HepG2 (cell line): ENCODE data around the gene CLDN3. TPM values are rescaled to one million over a fixed set of nuclear protein-coding genes. Genes with fewer than 3 reads are reported as not detected.

Experiments
- GATAD2A ChIP-seq: IDR thresholded peaks from 2 replicates; pipeline ENCODE4 v1.6.1; 2016
- HDAC1 ChIP-seq: sonication (generic); formaldehyde crosslinking; IDR thresholded peaks from 2 replicates; pipeline ENCODE4 v1.5.1; 2020; ENCODE audit warnings: mild to moderate bottlenecking, missing genetic modification reagents
- HNRNPK ChIP-seq: fragments of 200-400 bp; formaldehyde crosslinking; IDR thresholded peaks from 2 replicates; pipeline ENCODE4 v1.6.1; 2018; ENCODE audit warnings: low read length, low read depth, moderate library complexity, mild to moderate bottlenecking; ENCODE audit not compliant: poor library complexity, severe bottlenecking
- HNRNPL ChIP-seq: fragments of 200-400 bp; formaldehyde crosslinking; IDR thresholded peaks from 2 replicates; pipeline ENCODE4 v1.6.1; 2017; ENCODE audit warnings: mild to moderate bottlenecking, low read depth, low read length
- KDM4B ChIP-seq: sonication (generic); formaldehyde crosslinking; IDR thresholded peaks from 2 replicates; pipeline ENCODE4 v1.4.0; 2020; ENCODE audit warnings: missing genetic modification reagents
- KLF9 ChIP-seq: IDR thresholded peaks from 2 replicates; pipeline ENCODE4 v1.6.1; 2016; ENCODE audit warnings: low read depth
- MATR3 ChIP-seq: sonication (generic); formaldehyde crosslinking; IDR thresholded peaks from 2 replicates; pipeline ENCODE4 v1.4.0; 2020; ENCODE audit warnings: missing genetic modification reagents
- NFE2L1 ChIP-seq: sonication (generic); formaldehyde crosslinking; IDR thresholded peaks from 2 replicates; pipeline ENCODE4 v1.4.0; 2020; ENCODE audit warnings: missing genetic modification reagents, mild to moderate bottlenecking, borderline replicate concordance
- POLR2A ChIP-seq, 2 experiments: IDR thresholded peaks; 2 replicates each; pipeline ENCODE4 v1.6.1; 2011; ENCODE audit warnings: low read depth in 2 of 2, low read length in 2 of 2, mild to moderate bottlenecking in 1 of 2, moderate library complexity in 1 of 2; ENCODE audit not compliant: insufficient read depth in 1 of 2
- RARA ChIP-seq: IDR thresholded peaks from 2 replicates; pipeline ENCODE4 v1.6.1; 2016; ENCODE audit warnings: missing genetic modification reagents, missing compliant biosample characterization
- WIZ ChIP-seq: sonication (generic); formaldehyde crosslinking; IDR thresholded peaks from 2 replicates; pipeline ENCODE4 v1.5.1; 2020; ENCODE audit warnings: mild to moderate bottlenecking, missing genetic modification reagents
- ZNF441 ChIP-seq: sonication (generic); formaldehyde crosslinking; IDR thresholded peaks from 2 replicates; pipeline ENCODE4 v1.7.0; 2021; ENCODE audit warnings: missing genetic modification reagents, borderline replicate concordance
- ZNF768 ChIP-seq: sonication (generic); formaldehyde crosslinking; IDR thresholded peaks from 2 replicates; pipeline ENCODE4 v1.4.0; 2020; ENCODE audit warnings: missing genetic modification reagents
- polyA plus RNA-seq, 8 experiments: library from polyadenylated mRNA; depleted of rRNA in 3 of 8; stranded (reverse) in 7 of 8; unstranded in 1 of 8; fragments of >200 nt; fragmentation: Illumina TruSeq in 4 of 8; extraction: Trizol in 4 of 8; gene quantifications; 2 replicates each; pipeline versions ENCODE4 v1.2.1 to v1.2.3, GENCODE V29; 2011 to 2016; ENCODE audit warnings: low read depth in 4 of 8, missing spikeins in 1 of 8, mixed read lengths in 1 of 8; ENCODE audit not compliant: insufficient read depth in 1 of 8
- total RNA-seq, 5 experiments: library from RNA; depleted of rRNA; stranded (reverse); fragments of >200 nt; fragmentation: Illumina TruSeq; extraction: Trizol; gene quantifications; 2 replicates each; pipeline ENCODE4 v1.2.3, GENCODE V29; 2016; ENCODE audit warnings: low read depth in 1 of 5
- TF ChIP-seq, protein P1 (sequence below): sonication (generic); formaldehyde crosslinking; IDR thresholded peaks from 2 replicates; pipeline ENCODE4 v1.4.0; 2020; ENCODE audit warnings: missing genetic modification reagents, borderline replicate concordance
- TF ChIP-seq, protein P2 (sequence below): sonication (generic); formaldehyde crosslinking; IDR thresholded peaks from 2 replicates; pipeline ENCODE4 v1.8.0; 2022; ENCODE audit warnings: mild to moderate bottlenecking, missing genetic modification reagents
- TF ChIP-seq, protein P3 (sequence below): sonication (generic); formaldehyde crosslinking; IDR thresholded peaks from 2 replicates; pipeline ENCODE4 v1.9.0; 2021; ENCODE audit warnings: missing genetic modification reagents, borderline replicate concordance
- TF ChIP-seq, protein P4 (sequence below): sonication (generic); formaldehyde crosslinking; IDR thresholded peaks from 2 replicates; pipeline ENCODE4 v1.4.0; 2020; ENCODE audit warnings: missing genetic modification reagents

Gene CLDN3
- total and polyA plus RNA-seq, 2 of the 13 experiments (the other 11 are each of a cell fraction or from before 2014, with no cell fraction given): 0.31 to 0.51 TPM

GRCh38 chr7:73734619-73735527 lies 35.2 kb downstream of the CLDN3 start (continued):
- TF ChIP-seq, protein P1, sequence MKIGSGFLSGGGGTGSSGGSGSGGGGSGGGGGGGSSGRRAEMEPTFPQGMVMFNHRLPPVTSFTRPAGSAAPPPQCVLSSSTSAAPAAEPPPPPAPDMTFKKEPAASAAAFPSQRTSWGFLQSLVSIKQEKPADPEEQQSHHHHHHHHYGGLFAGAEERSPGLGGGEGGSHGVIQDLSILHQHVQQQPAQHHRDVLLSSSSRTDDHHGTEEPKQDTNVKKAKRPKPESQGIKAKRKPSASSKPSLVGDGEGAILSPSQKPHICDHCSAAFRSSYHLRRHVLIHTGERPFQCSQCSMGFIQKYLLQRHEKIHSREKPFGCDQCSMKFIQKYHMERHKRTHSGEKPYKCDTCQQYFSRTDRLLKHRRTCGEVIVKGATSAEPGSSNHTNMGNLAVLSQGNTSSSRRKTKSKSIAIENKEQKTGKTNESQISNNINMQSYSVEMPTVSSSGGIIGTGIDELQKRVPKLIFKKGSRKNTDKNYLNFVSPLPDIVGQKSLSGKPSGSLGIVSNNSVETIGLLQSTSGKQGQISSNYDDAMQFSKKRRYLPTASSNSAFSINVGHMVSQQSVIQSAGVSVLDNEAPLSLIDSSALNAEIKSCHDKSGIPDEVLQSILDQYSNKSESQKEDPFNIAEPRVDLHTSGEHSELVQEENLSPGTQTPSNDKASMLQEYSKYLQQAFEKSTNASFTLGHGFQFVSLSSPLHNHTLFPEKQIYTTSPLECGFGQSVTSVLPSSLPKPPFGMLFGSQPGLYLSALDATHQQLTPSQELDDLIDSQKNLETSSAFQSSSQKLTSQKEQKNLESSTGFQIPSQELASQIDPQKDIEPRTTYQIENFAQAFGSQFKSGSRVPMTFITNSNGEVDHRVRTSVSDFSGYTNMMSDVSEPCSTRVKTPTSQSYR (CRISPR knock-in tag): no peak
- peak; percentile 64; the same call in 1 of the 2 replicates for TF ChIP-seq ZNF768 (CRISPR knock-in tag)
- TF ChIP-seq POLR2A (IDR thresholded peaks at IDR 0.05; ENCODE audit: insufficient read depth in 1 of 2, low read depth in 2 of 2, low read length in 2 of 2): no peak
- no peak for TF ChIP-seq RARA (CRISPR knock-in tag)
- no peak for TF ChIP-seq KDM4B
- no peak for TF ChIP-seq KLF9 (CRISPR knock-in tag)
- no peak for TF ChIP-seq NFE2L1 (CRISPR knock-in tag)
- TF ChIP-seq GATAD2A (CRISPR knock-in tag): peak; percentile 55; the same call in 1 of the 2 replicates
- TF ChIP-seq, protein P2, sequence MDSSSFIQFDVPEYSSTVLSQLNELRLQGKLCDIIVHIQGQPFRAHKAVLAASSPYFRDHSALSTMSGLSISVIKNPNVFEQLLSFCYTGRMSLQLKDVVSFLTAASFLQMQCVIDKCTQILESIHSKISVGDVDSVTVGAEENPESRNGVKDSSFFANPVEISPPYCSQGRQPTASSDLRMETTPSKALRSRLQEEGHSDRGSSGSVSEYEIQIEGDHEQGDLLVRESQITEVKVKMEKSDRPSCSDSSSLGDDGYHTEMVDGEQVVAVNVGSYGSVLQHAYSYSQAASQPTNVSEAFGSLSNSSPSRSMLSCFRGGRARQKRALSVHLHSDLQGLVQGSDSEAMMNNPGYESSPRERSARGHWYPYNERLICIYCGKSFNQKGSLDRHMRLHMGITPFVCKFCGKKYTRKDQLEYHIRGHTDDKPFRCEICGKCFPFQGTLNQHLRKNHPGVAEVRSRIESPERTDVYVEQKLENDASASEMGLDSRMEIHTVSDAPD: no peak
- no peak for TF ChIP-seq MATR3
- TF ChIP-seq ZNF441 (CRISPR knock-in tag): no peak
- TF ChIP-seq, protein P3, sequence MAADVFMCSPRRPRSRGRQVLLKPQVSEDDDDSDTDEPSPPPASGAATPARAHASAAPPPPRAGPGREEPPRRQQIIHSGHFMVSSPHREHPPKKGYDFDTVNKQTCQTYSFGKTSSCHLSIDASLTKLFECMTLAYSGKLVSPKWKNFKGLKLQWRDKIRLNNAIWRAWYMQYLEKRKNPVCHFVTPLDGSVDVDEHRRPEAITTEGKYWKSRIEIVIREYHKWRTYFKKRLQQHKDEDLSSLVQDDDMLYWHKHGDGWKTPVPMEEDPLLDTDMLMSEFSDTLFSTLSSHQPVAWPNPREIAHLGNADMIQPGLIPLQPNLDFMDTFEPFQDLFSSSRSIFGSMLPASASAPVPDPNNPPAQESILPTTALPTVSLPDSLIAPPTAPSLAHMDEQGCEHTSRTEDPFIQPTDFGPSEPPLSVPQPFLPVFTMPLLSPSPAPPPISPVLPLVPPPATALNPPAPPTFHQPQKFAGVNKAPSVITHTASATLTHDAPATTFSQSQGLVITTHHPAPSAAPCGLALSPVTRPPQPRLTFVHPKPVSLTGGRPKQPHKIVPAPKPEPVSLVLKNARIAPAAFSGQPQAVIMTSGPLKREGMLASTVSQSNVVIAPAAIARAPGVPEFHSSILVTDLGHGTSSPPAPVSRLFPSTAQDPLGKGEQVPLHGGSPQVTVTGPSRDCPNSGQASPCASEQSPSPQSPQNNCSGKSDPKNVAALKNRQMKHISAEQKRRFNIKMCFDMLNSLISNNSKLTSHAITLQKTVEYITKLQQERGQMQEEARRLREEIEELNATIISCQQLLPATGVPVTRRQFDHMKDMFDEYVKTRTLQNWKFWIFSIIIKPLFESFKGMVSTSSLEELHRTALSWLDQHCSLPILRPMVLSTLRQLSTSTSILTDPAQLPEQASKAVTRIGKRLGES (CRISPR knock-in tag): no peak
- no peak for TF ChIP-seq HDAC1 (CRISPR knock-in tag)
- TF ChIP-seq WIZ (CRISPR knock-in tag): no peak
- TF ChIP-seq, protein P4, sequence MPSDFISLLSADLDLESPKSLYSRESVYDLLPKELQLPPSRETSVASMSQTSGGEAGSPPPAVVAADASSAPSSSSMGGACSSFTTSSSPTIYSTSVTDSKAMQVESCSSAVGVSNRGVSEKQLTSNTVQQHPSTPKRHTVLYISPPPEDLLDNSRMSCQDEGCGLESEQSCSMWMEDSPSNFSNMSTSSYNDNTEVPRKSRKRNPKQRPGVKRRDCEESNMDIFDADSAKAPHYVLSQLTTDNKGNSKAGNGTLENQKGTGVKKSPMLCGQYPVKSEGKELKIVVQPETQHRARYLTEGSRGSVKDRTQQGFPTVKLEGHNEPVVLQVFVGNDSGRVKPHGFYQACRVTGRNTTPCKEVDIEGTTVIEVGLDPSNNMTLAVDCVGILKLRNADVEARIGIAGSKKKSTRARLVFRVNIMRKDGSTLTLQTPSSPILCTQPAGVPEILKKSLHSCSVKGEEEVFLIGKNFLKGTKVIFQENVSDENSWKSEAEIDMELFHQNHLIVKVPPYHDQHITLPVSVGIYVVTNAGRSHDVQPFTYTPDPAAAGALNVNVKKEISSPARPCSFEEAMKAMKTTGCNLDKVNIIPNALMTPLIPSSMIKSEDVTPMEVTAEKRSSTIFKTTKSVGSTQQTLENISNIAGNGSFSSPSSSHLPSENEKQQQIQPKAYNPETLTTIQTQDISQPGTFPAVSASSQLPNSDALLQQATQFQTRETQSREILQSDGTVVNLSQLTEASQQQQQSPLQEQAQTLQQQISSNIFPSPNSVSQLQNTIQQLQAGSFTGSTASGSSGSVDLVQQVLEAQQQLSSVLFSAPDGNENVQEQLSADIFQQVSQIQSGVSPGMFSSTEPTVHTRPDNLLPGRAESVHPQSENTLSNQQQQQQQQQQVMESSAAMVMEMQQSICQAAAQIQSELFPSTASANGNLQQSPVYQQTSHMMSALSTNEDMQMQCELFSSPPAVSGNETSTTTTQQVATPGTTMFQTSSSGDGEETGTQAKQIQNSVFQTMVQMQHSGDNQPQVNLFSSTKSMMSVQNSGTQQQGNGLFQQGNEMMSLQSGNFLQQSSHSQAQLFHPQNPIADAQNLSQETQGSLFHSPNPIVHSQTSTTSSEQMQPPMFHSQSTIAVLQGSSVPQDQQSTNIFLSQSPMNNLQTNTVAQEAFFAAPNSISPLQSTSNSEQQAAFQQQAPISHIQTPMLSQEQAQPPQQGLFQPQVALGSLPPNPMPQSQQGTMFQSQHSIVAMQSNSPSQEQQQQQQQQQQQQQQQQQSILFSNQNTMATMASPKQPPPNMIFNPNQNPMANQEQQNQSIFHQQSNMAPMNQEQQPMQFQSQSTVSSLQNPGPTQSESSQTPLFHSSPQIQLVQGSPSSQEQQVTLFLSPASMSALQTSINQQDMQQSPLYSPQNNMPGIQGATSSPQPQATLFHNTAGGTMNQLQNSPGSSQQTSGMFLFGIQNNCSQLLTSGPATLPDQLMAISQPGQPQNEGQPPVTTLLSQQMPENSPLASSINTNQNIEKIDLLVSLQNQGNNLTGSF (CRISPR knock-in tag): no peak
- TF ChIP-seq HNRNPK: no peak
- 0 out of 2 replicates have a peak, but pooled peaks have one; percentile 45 for TF ChIP-seq HNRNPL
